Endothelial cell (in vitro differentiated cells): Measurements from ENCODE around the gene LYST. TPM values are rescaled to one million over a fixed set of nuclear protein-coding genes. Genes with fewer than 3 reads are reported as not detected.

Experiments used
- DNase-seq: peaks from one replicate; pipeline ENCODE4 v3.0.0; 2021; ENCODE audit warnings: low spot score
- H3K27ac Mint-ChIP-seq: one replicate; pipeline ENCODE4 v1.8.0; 2021; ENCODE audit warnings: mixed read lengths, inconsistent platforms; ENCODE audit not compliant: unreplicated experiment
- H3K27me3 Mint-ChIP-seq: one replicate; pipeline ENCODE4 v1.8.0; 2021; ENCODE audit warnings: mild to moderate bottlenecking, moderate library complexity, mixed read lengths, inconsistent platforms; ENCODE audit not compliant: unreplicated experiment
- H3K36me3 Mint-ChIP-seq: one replicate; pipeline ENCODE4 v1.8.0; 2021; ENCODE audit warnings: mild to moderate bottlenecking, low read depth, mixed read lengths, inconsistent platforms; ENCODE audit not compliant: unreplicated experiment
- H3K4me1 Mint-ChIP-seq: one replicate; pipeline ENCODE4 v1.8.0; 2021; ENCODE audit warnings: mild to moderate bottlenecking, mixed read lengths, inconsistent platforms; ENCODE audit not compliant: unreplicated experiment
- H3K4me3 Mint-ChIP-seq: one replicate; pipeline ENCODE4 v1.8.0; 2021; ENCODE audit warnings: mild to moderate bottlenecking, mixed read lengths, inconsistent platforms; ENCODE audit not compliant: unreplicated experiment
- H3K9me3 Mint-ChIP-seq: one replicate; pipeline ENCODE4 v1.8.0; 2021; ENCODE audit warnings: mixed read lengths, inconsistent platforms; ENCODE audit not compliant: unreplicated experiment
- total RNA-seq: library from RNA; stranded (reverse); fragmentation: NEBNext Ultra II Directional; extraction: Animal tissue kit (Norgen Biotek cat#: 25700); gene quantifications from one replicate; pipeline ENCODE4 v1.2.1, GENCODE V29; 2021; ENCODE audit not compliant: unreplicated experiment
- TF ChIP-seq, protein P1 (sequence below): fragments of 200-600 bp; sonication (generic); IDR thresholded peaks from one replicate; pipeline ENCODE4 v1.5.0; 2021; ENCODE audit warnings: antibody characterized with exemption; ENCODE audit not compliant: unreplicated experiment

The LYST gene
- total RNA-seq, 1 donor from 2014 or later: 7.4 TPM

DNA sequence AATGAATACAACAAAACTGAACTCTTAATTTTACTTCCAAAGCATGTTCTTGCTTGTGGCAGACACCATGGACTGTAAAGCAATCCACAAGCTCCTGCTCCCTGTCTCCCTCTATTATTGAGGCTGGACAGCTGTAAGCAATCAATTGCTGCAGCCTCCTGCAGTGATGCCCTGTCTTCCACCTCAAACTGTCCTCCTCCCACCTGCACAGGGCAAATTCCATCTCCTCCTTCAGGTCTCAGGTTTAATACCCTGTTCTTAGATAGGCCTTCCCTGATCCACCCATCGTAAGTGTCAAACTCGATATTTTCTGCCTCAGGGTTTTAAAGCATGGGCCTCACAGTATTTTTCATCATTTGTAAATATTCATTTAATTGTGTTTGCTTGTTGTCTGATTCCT, 81.8 kb downstream of the LYST start:
- H3K4me3 Mint-ChIP-seq: no peak overlapping the region
- H3K27me3 Mint-ChIP-seq: no peaks in the 10 kb centered on the region
- TF ChIP-seq, protein P1, sequence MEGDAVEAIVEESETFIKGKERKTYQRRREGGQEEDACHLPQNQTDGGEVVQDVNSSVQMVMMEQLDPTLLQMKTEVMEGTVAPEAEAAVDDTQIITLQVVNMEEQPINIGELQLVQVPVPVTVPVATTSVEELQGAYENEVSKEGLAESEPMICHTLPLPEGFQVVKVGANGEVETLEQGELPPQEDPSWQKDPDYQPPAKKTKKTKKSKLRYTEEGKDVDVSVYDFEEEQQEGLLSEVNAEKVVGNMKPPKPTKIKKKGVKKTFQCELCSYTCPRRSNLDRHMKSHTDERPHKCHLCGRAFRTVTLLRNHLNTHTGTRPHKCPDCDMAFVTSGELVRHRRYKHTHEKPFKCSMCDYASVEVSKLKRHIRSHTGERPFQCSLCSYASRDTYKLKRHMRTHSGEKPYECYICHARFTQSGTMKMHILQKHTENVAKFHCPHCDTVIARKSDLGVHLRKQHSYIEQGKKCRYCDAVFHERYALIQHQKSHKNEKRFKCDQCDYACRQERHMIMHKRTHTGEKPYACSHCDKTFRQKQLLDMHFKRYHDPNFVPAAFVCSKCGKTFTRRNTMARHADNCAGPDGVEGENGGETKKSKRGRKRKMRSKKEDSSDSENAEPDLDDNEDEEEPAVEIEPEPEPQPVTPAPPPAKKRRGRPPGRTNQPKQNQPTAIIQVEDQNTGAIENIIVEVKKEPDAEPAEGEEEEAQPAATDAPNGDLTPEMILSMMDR: no peak
- no peaks in the 10 kb centered on the region for H3K36me3 Mint-ChIP-seq
- no peak overlapping the region for H3K27ac Mint-ChIP-seq
- no peak for DNase-seq
- no peaks in the 10 kb centered on the region for H3K9me3 Mint-ChIP-seq
- no peaks in the 10 kb centered on the region for H3K4me1 Mint-ChIP-seq

DNA sequence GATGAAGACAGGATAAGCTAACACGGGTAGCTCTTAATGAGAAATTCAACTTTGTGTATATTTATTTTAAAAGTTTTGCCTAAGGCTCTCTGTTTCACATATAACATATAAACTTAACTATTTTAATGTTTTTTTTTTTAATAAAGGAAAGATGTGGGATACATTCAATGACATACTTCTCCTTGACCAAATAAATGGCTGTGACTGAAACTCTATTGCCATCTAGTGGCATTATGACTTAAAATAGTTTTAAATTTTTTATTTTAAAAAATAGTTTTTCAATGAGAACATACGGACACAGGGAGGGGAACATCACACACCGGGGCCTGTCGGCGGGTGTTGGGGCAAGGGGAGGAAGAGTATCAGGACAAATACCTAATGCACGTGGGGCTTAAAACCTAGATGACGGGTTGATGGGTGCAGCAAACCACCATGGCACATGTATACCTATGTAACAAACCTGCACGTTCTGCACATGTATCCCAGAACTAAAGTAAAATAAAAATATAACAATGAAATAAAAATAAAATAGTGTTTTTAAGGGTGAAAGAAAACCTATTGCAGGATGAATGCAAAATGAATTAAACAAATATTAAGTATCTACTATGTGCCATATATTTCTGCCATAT, 83.4 kb downstream of the LYST start:
- no peak for DNase-seq
- no peak overlapping the region for H3K4me3 Mint-ChIP-seq
- H3K27ac Mint-ChIP-seq: no peak overlapping the region
- no peaks in the 10 kb centered on the region for H3K27me3 Mint-ChIP-seq
- no peaks in the 10 kb centered on the region for H3K9me3 Mint-ChIP-seq
- H3K36me3 Mint-ChIP-seq: no peaks in the 10 kb centered on the region
- TF ChIP-seq, protein P1: peak; percentile 69
- H3K4me1 Mint-ChIP-seq: no peaks in the 10 kb centered on the region

DNA sequence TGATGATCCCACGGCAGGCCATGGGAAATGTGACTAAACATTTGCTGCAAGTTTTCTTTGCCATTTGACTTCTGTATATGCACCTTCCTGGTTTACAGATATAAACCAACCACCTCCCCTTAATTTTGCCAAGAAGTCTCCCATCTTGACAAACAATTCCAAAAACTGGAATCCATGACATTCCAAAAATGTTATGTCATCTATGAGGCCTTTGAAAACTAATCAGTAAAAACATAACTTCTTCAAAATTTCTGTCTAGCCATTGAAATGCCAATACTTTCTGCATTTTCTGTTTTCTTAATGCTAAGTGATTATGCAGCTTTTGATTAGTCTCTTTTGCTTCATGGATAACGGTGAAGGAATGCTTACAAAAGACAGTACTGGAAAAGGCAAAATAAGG, 84.1 kb downstream of the LYST start:
- no peak overlapping the region for H3K27ac Mint-ChIP-seq
- TF ChIP-seq, protein P1: no peak
- H3K27me3 Mint-ChIP-seq: no peaks in the 10 kb centered on the region
- no peak overlapping the region for H3K4me3 Mint-ChIP-seq
- no peak for DNase-seq
- no peaks in the 10 kb centered on the region for H3K9me3 Mint-ChIP-seq
- H3K4me1 Mint-ChIP-seq: no peaks in the 10 kb centered on the region
- H3K36me3 Mint-ChIP-seq: no peaks in the 10 kb centered on the region

DNA sequence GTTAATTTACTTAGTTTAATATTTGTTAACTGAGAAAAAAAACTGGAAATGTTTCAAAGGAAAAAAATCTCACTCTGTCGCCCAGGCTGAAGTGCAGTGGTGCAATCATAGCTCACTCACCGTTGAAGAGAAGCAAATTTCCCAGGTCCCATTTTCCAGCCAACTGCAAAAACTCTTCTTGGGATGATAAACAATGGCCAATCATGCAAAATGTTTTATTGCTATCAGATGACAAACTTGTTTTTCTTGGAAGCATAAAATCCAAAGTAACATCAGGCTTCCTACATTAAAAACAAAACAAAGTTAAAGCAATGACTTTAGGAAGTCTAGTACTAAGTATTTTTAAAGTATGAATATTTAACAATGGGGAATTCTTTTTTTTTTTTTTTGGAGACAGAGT, 84.9 kb downstream of the LYST start:
- Mint-ChIP-seq H3K4me3 (no peak overlapping the region), H3K4me1 (no peaks in the 10 kb centered on the region), H3K27ac (no peak overlapping the region), H3K27me3 (no peaks in the 10 kb centered on the region), H3K36me3 (no peaks in the 10 kb centered on the region), H3K9me3 (no peaks in the 10 kb centered on the region)
- TF ChIP-seq, protein P1: no peak
- DNase-seq: no peak

DNA sequence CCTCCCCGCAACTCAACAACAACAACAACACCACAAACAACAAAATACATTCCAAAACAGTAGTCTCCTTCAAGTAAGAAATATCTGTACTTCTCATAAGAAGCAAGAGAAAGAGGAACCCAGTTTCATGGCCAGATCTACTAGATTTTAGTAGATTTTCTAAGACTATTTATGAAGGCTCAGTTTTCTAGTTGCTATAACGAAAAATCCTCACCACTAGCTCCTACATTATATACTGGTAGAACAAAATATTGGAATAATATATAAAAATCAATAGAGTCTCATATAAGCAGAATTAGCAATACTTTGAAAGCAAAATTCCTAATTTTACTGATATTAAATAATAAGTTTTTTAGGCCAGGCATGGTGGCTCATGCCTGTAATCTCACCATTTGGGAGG, 86.9 kb downstream of the LYST start:
- peaks cover 4% of the 10 kb centered on the region for H3K27me3 Mint-ChIP-seq
- no peaks in the 10 kb centered on the region for H3K9me3 Mint-ChIP-seq
- TF ChIP-seq, protein P1: no peak
- no peak overlapping the region for H3K4me3 Mint-ChIP-seq
- H3K4me1 Mint-ChIP-seq: no peaks in the 10 kb centered on the region
- H3K36me3 Mint-ChIP-seq: no peaks in the 10 kb centered on the region
- H3K27ac Mint-ChIP-seq: no peak overlapping the region
- DNase-seq: no peak
